ENCODE data around the gene OR10AD1.

Gene OR10AD1

DNA sequence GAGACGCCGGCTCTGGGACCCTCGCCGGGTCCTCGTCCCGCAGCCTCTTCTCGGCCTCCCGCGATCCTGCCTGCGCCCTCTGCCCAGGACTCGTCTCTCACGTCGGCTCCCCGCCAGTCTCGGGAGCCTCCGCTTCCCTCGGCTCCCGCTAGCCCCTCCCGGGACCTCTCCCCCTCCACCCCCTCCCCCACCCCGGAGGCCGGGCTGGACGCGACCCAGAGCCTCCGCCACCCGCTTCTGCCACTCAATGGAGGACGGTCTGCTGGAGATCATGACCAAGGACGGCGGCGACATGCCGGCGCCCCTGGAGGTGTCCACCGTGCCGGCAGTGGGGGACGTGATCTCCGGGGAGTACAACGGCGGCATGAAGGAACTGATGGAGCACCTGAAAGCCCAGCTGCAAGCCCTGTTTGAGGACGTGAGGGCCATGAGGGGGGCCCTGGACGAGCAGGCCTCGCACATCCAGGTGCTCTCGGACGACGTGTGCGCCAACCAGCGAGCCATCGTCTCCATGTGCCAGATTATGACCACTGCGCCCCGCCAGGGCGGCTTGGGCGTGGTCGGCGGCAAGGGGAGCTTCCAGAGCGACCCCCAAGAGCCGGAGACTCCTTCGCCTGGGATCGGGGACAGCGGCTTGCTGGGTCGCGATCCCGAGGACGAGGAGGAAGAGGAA, 19.1 kb downstream of the OR10AD1 start:
- Histone ChIP-seq H3K79me2 (ENCODE audit: insufficient read depth, low read depth) (no peaks in the 10 kb centered on the region), H3K9ac (peak overlapping the region; percentile 9; the same call in 1 of the 2 replicates), H3K4me1 (ENCODE audit: low read depth, poor library complexity, severe bottlenecking) (peaks cover 11% of the 10 kb centered on the region), H3K4me3 (IDR thresholded peaks at IDR 0.05; ENCODE audit: insufficient read depth, low read depth, low read length) (no peak overlapping the region), H3K27me3 (ENCODE audit: insufficient read depth, low read depth) (no peaks in the 10 kb centered on the region), H3K4me2 (peak overlapping the region; percentile 72; the same call in 1 of the 2 replicates), H4K20me1 (ENCODE audit: insufficient read depth) (no peaks in the 10 kb centered on the region), H3K36me3 (ENCODE audit: insufficient read depth) (no peaks in the 10 kb centered on the region), H3K27ac (no peak overlapping the region), H2AFZ (ENCODE audit: low read depth) (peak overlapping the region; percentile 85)
- TF ChIP-seq, protein P1, sequence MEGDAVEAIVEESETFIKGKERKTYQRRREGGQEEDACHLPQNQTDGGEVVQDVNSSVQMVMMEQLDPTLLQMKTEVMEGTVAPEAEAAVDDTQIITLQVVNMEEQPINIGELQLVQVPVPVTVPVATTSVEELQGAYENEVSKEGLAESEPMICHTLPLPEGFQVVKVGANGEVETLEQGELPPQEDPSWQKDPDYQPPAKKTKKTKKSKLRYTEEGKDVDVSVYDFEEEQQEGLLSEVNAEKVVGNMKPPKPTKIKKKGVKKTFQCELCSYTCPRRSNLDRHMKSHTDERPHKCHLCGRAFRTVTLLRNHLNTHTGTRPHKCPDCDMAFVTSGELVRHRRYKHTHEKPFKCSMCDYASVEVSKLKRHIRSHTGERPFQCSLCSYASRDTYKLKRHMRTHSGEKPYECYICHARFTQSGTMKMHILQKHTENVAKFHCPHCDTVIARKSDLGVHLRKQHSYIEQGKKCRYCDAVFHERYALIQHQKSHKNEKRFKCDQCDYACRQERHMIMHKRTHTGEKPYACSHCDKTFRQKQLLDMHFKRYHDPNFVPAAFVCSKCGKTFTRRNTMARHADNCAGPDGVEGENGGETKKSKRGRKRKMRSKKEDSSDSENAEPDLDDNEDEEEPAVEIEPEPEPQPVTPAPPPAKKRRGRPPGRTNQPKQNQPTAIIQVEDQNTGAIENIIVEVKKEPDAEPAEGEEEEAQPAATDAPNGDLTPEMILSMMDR (conservative IDR thresholded peaks at IDR 0.05; ENCODE audit: low read depth, low read length) = no peak

DNA sequence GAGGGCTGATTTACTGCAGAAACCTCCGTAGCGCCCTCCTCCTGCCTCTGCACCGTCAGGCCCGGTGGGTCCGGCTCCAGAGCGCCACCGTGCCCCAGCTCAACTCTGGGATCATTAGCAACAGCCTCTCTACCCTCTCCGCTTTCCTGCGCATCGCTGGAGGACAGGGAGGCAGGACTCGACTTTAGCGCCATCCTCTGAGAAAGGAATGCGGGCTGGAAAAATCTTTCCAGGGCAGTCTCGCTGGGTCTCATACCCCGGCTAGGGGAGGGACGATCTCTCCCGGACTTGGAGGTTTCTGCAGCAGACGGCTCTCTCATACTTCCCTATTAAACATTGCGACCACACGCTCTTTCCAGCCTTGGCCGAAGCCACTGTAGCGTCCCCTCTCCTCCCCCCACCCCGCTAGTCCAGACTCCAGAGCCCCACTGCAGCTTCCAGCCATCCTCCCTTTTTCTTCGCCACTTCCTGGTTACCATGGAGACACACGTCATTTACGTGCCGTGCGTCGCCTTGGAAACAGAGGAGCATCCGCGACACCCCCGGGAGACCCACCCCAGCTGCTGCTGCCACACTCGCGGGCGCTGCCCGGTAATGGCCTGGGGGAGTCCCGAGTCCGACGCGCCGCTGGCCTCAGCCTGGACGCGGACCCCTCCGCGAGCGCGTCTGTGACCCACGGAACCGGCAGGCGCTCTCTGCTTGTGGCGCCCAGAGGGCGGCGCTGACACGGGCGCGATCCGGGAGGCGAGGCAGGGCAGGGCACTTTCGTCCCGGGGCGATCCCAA, 19.8 kb downstream of the OR10AD1 start, which contains the start of gene CCDC184:
Gene CCDC184 (plus strand): TSS at position 554 of the 785 bp plus-strand sequence. CDS start 479 bp downstream, outside the sequence.
- Histone ChIP-seq H3K4me1 (ENCODE audit: low read depth, poor library complexity, severe bottlenecking) (peaks cover 11% of the 10 kb centered on the region), H3K36me3 (ENCODE audit: insufficient read depth) (no peaks in the 10 kb centered on the region), H3K27me3 (ENCODE audit: insufficient read depth, low read depth) (no peaks in the 10 kb centered on the region), H3K9ac (peak within 1 kb of the TSS; percentile 9; the same call in 1 of the 2 replicates), H2AFZ (ENCODE audit: low read depth) (peak within 1 kb of the TSS; percentile 85), H3K4me3 (IDR thresholded peaks at IDR 0.05; ENCODE audit: insufficient read depth, low read depth, low read length) (no peak within 1 kb of the TSS), H3K27ac (no peak within 1 kb of the TSS), H4K20me1 (ENCODE audit: insufficient read depth) (no peaks in the 10 kb centered on the region), H3K4me2 (peak within 1 kb of the TSS; percentile 72), H3K79me2 (ENCODE audit: insufficient read depth, low read depth) (no peaks in the 10 kb centered on the region)
- TF ChIP-seq, protein P1 (conservative IDR thresholded peaks at IDR 0.05; ENCODE audit: low read depth, low read length) = no peak; the same call in 1 of the 2 replicates

DNA sequence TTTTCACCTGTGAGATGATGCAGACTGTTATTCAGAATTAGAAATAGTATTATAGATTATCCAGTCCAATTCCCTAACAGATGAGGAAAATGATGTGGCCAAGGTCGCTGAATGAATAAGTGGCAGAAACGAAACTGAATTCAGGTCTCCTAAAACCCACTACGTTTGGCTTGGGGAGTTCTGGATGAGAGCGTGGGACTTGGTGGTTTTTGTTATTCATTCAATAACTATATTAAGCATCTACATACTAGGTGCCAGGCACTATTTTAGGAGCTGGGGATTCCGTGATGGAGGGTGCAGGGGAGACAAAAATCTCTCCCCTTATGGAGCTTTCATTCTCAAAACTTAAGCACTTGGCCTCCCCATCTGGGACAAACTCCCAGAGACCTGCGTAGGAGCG, 20.5 kb downstream of the OR10AD1 start:
- TF ChIP-seq, protein P1 (conservative IDR thresholded peaks at IDR 0.05; ENCODE audit: low read depth, low read length) = no peak; the same call in 1 of the 2 replicates
- H3K9ac ChIP-seq = peak overlapping the region; percentile 9; the same call in 1 of the 2 replicates

DNA sequence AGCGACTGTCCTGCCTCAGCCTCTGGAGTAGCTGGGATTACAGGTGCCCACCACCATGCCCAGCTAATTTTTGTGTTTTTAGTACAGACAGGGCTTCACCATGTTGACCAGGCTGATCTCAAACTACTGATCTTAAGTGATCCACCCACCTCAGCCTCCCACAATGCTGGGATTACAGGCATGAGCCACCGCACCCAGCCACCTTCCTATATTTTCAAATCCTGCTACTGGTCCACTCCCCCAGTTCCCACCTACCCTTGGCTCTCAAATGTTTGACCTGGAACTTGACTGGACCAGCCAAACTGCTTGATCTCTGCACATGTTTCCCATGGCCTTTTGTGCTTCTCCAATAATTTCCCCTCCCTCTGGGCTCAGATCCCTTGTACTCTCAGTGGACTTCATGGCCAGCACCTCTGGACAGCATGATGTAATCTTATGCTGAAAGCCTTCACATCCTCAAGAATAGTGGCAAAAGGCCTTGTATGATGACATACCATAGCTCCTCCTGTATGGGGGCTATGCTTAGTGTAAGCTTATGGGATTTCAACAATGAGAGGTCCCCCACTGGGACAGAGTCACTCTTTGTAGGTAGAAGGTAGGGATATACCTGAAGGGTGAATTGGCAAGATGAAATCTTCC, 22.1 kb downstream of the OR10AD1 start:
- H3K4me1 ChIP-seq (ENCODE audit: low read depth, poor library complexity, severe bottlenecking) = peaks cover 27% of the 10 kb centered on the region
- no peaks in the 10 kb centered on the region for H4K20me1 ChIP-seq (ENCODE audit: insufficient read depth)
- H2AFZ ChIP-seq (ENCODE audit: low read depth) = no peak overlapping the region
- H3K4me3 ChIP-seq (IDR thresholded peaks at IDR 0.05; ENCODE audit: insufficient read depth, low read depth, low read length) = no peak overlapping the region
- no peaks in the 10 kb centered on the region for H3K36me3 ChIP-seq (ENCODE audit: insufficient read depth)
- no peaks in the 10 kb centered on the region for H3K27me3 ChIP-seq (ENCODE audit: insufficient read depth, low read depth)
- no peaks in the 10 kb centered on the region for H3K79me2 ChIP-seq (ENCODE audit: insufficient read depth, low read depth)
- H3K27ac ChIP-seq = no peak overlapping the region
- TF ChIP-seq, protein P1 (conservative IDR thresholded peaks at IDR 0.05; ENCODE audit: low read depth, low read length) = no peak
- H3K4me2 ChIP-seq = no peak overlapping the region
- H3K9ac ChIP-seq = no peak overlapping the region

More for the DNA sequence above, 20.5 kb downstream of the OR10AD1 start:
- no peaks in the 10 kb centered on the region for H3K36me3 ChIP-seq (ENCODE audit: insufficient read depth)
- H3K27me3 ChIP-seq (ENCODE audit: insufficient read depth, low read depth) = no peaks in the 10 kb centered on the region
- peak overlapping the region; percentile 72 for H3K4me2 ChIP-seq
- peaks cover 13% of the 10 kb centered on the region for H3K4me1 ChIP-seq (ENCODE audit: low read depth, poor library complexity, severe bottlenecking)
- H4K20me1 ChIP-seq (ENCODE audit: insufficient read depth) = no peaks in the 10 kb centered on the region
- no peak overlapping the region for H3K27ac ChIP-seq
- peak overlapping the region; percentile 85 for H2AFZ ChIP-seq (ENCODE audit: low read depth)
- no peaks in the 10 kb centered on the region for H3K79me2 ChIP-seq (ENCODE audit: insufficient read depth, low read depth)
- no peak overlapping the region for H3K4me3 ChIP-seq (IDR thresholded peaks at IDR 0.05; ENCODE audit: insufficient read depth, low read depth, low read length)

Data from KMS-11 (cell line).